Lung (tissue), 12 donors: Measurements from ENCODE around the gene CCDC106. TPM values are rescaled to one million over a fixed set of nuclear protein-coding genes. Genes with fewer than 3 reads are reported as not detected.

ENCODE experiments used
- ATAC-seq: fragments of 200-7000 bp; cut with Tn5 transposase; one replicate; pipeline ENCODE4 v1.9.1; 2020; ENCODE audit warnings: moderate number of reproducible peaks; ENCODE audit not compliant: insufficient read depth, low FRiP score
- DNase-seq, 3 donors: peaks; one replicate each; pipeline ENCODE4 v3.0.0-alpha.2; 2013 to 2017
- H3K27ac ChIP-seq, 2 donors: one replicate each; pipeline ENCODE4 v1.5.1; 2013; ENCODE audit warnings: mild to moderate bottlenecking in 2 of 2, moderate library complexity in 2 of 2, control low read depth in 1 of 2, inconsistent platforms in 1 of 2, low read depth in 1 of 2, low read length in 1 of 2
- H3K27me3 ChIP-seq, 3 donors: one replicate each; pipeline ENCODE4 v1.5.1; 2013; ENCODE audit warnings: low read length in 2 of 3; ENCODE audit not compliant: control insufficient read depth in 3 of 3, insufficient read depth in 3 of 3
- H3K36me3 ChIP-seq, 4 donors: one replicate each; pipeline ENCODE4 v1.5.1; 2013; ENCODE audit warnings: low read length in 4 of 4, mild to moderate bottlenecking in 1 of 4, moderate library complexity in 1 of 4; ENCODE audit not compliant: control insufficient read depth in 4 of 4, insufficient read depth in 4 of 4
- H3K4me1 ChIP-seq, 5 donors: one replicate each; pipeline ENCODE4 v1.5.1; 2013; ENCODE audit warnings: low read length in 5 of 5, mild to moderate bottlenecking in 2 of 5, moderate library complexity in 1 of 5; ENCODE audit not compliant: control insufficient read depth in 5 of 5, insufficient read depth in 5 of 5
- H3K4me3 ChIP-seq: one replicate; pipeline ENCODE4 v1.5.1; 2013; ENCODE audit warnings: mild to moderate bottlenecking, control low read depth, moderate library complexity
- H3K9ac ChIP-seq, 2 donors: one replicate each; pipeline ENCODE4 v1.5.1; 2013; ENCODE audit warnings: low read length in 2 of 2, control low read depth in 1 of 2; ENCODE audit not compliant: insufficient read depth in 1 of 2
- H3K9me3 ChIP-seq, 4 donors: one replicate each; pipeline ENCODE4 v1.5.1; 2013; ENCODE audit warnings: low read length in 3 of 4, mild to moderate bottlenecking in 1 of 4, moderate library complexity in 1 of 4; ENCODE audit not compliant: control insufficient read depth in 4 of 4, insufficient read depth in 3 of 4
- WGBS, 2 donors: extraction: QIAGEN DNeasy Blood & Tissue Kit; methylation state at CpG; one replicate each; pipeline ENCODE4 v1.1.7; 2013; 5-methylcytosine and 5-hydroxymethylcytosine counted together
- polyA plus RNA-seq, 2 donors: library from polyadenylated mRNA; stranded (reverse); fragments of 200-250 nt; gene quantifications; one replicate each; pipeline ENCODE4 v1.2.1, GENCODE V29; 2013
- total RNA-seq, 2 donors: library from RNA; depleted of rRNA in 1 of 2; stranded (reverse); fragments of >200 nt in 1 of 2; gene quantifications; one replicate each; pipeline ENCODE4 v1.2.1, GENCODE V29; 2014 to 2021
- TF ChIP-seq, protein P1 (sequence below): IDR thresholded peaks from 2 replicates; pipeline ENCODE4 v1.5.1; 2012; ENCODE audit warnings: mild to moderate bottlenecking; ENCODE audit errors: control extremely low read depth, extremely low read depth
- donor health status: control.
- donor health status: control.
- donor health status: Bipolar disorder and iron deficiency.
- donor health status: healthy.
- donor health status: DM: yes; HTN: yes; CAD: no.

Gene CCDC106
- total and polyA plus RNA-seq, 4 donors, result 8.3 to 25.9 (median 14.3) TPM

DNA sequence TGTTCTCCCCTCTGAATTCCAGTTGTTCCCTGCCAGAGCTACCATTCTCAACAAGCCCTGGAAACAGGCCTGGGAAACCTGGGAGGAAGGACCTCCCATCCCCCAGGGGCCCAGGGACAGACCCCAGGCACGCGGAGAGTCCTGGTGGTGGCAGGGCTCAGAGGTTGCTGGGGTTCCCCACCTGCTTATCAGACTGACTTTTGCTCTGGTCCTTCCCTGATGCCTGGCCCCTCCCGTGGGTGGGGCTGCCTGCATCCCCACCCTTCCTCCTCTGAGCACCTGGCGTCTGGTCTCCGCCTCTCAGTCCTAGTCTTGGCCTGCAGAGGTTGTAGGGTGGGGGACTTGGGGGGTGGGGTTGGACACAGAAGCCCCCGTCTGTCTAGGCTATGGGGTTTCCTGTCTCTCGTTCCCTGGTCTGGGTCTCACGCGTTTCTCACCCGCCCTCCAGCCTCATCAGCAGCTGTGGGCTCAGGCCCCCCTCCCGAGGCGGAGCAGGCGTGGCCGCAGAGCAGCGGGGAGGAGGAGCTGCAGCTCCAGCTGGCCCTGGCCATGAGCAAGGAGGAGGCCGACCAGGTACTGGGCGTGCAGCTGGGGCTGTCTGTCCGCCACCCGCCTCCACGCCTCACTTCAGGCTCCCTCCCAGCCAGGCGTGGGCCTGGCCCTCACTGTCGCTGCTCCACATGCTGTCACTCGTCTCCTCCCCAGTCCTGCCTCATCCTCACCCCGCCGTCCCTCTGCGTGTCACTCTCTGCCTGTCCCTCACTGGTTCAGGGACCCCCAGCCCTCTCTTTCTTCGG, 40.6 kb downstream of the CCDC106 start:
- H3K27ac ChIP-seq, result no peak overlapping the region
- H3K27me3 ChIP-seq, result no peaks in the 10 kb centered on the region
- H3K36me3 ChIP-seq, result peaks cover 7 to 83% (median 21%) of the 10 kb centered on the region in 4 donors
- peaks cover 0 to 8% (median 0%) of the 10 kb centered on the region in 5 donors for H3K4me1 ChIP-seq
- ATAC-seq (no peak), DNase-seq (no peak)
- TF ChIP-seq, protein P1, sequence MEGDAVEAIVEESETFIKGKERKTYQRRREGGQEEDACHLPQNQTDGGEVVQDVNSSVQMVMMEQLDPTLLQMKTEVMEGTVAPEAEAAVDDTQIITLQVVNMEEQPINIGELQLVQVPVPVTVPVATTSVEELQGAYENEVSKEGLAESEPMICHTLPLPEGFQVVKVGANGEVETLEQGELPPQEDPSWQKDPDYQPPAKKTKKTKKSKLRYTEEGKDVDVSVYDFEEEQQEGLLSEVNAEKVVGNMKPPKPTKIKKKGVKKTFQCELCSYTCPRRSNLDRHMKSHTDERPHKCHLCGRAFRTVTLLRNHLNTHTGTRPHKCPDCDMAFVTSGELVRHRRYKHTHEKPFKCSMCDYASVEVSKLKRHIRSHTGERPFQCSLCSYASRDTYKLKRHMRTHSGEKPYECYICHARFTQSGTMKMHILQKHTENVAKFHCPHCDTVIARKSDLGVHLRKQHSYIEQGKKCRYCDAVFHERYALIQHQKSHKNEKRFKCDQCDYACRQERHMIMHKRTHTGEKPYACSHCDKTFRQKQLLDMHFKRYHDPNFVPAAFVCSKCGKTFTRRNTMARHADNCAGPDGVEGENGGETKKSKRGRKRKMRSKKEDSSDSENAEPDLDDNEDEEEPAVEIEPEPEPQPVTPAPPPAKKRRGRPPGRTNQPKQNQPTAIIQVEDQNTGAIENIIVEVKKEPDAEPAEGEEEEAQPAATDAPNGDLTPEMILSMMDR, result no peak
- H3K4me3 ChIP-seq, result no peak overlapping the region
- no peaks in the 10 kb centered on the region for H3K9me3 ChIP-seq
- no peak overlapping the region for H3K9ac ChIP-seq
- 84% methylated on average over 26 to 27 of the region's 27 CpGs for WGBS, 2 donors

DNA sequence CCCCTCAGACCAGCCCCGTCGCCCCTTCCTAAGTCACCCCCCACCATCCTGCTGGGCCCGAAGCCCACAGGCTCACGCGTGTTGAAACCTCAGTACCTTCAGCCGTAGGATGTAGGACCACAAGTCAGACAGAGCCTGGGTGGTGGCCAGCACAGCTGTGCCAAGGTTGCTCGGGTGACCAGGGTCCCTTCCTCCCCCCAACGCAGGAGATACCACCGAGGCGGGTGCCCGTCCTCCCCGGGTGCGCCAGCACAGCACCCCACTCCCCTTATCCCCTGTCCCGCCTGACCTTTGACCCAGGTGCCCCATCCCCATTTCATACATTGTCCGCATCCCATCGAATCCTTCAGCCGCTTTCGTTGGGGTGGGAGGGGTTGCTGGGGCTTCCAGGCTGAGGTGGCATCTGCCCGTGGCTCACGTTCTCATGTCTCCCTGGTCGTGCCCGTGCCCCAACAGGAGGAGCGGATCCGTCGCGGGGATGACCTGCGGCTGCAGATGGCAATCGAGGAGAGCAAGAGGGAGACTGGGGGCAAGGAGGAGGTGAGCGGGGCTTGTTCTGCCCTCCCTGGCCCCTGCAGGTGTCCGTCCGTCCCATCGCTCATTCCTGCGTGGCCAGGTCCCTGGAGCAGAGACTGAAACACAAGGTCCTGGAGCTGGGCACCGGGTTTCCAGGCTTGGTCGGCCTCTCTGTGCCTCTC, 41.5 kb downstream of the CCDC106 start:
- H3K36me3 ChIP-seq, result peaks cover 7 to 90% (median 20%) of the 10 kb centered on the region in 4 donors
- DNase-seq, result no peak
- no peak for ATAC-seq
- peaks cover 0 to 8% (median 0%) of the 10 kb centered on the region in 5 donors for H3K4me1 ChIP-seq
- TF ChIP-seq, protein P1, result no peak
- no peaks in the 10 kb centered on the region for H3K9me3 ChIP-seq
- no peak overlapping the region for H3K9ac ChIP-seq
- 95 to 98% methylated on average over 35 of the region's 35 CpGs for whole genome bisulfite sequencing, 2 donors
- no peak overlapping the region for H3K27ac ChIP-seq
- no peak overlapping the region for H3K4me3 ChIP-seq
- no peaks in the 10 kb centered on the region for H3K27me3 ChIP-seq

DNA sequence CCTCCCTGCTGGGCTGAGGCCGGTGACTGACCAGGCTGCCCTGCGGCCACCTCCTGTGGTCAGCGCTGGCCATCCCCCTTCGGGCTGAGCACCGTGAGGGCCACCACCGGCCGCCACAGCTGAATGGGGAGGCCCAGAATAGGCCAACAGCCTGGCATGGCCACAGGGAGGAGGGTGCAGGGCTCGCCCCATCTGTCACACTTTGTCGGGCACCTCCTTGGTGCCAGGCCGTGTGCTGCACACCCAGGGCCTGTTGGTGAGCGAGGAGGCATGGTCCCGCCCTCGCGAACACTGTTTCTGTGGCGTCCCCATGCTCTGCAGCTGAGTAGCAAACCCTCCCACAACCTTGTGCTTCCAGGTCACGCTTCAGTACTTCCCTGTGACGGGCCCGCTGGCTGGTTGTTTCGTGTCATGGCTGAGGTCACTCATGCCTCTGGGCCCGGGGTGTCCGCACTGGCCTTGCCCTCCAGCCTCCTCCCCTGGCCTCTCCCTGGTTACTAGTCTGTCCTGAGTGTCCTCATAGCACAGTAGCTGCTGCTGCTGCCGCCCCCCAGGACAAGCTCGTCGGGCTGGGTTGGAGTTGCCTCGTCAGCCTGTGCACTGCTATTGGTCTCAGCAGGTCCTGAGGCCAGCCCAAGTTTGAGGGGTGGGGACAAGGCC, 42.2 kb downstream of the CCDC106 start:
- Histone ChIP-seq H3K4me3 (no peak overlapping the region), H3K36me3 (peaks cover 7 to 92% (median 19%) of the 10 kb centered on the region in 4 donors), H3K27me3 (no peaks in the 10 kb centered on the region), H3K27ac (no peak overlapping the region), H3K9me3 (no peaks in the 10 kb centered on the region), H3K9ac (no peak overlapping the region), H3K4me1 (peaks cover 0 to 3% (median 0%) of the 10 kb centered on the region in 5 donors)
- TF ChIP-seq, protein P1, result no peak
- WGBS, 2 donors, result 95 to 96% methylated on average over 20 to 25 of the region's 25 CpGs
- ATAC-seq (no peak), DNase-seq (no peak)
